Endothelial cell (in vitro differentiated cells): Measurements from ENCODE around the gene SERPINF2. TPM values are rescaled to one million over a fixed set of nuclear protein-coding genes. Genes with fewer than 3 reads are reported as not detected.
A peak's percentile ranks its signal among the peaks of the same experiment; 100 is the strongest.
"Not testable (repeated sequence)": the region's sequence is repeated elsewhere in the genome, so short reads cannot be mapped to it uniquely, and the experiment has no call there.

Experiments
- DNase-seq: peaks from one replicate; pipeline ENCODE4 v3.0.0; 2021; ENCODE audit warnings: low spot score
- H3K27ac Mint-ChIP-seq: one replicate; pipeline ENCODE4 v1.8.0; 2021; ENCODE audit warnings: mixed read lengths, inconsistent platforms; ENCODE audit not compliant: unreplicated experiment
- H3K27me3 Mint-ChIP-seq: one replicate; pipeline ENCODE4 v1.8.0; 2021; ENCODE audit warnings: mild to moderate bottlenecking, moderate library complexity, mixed read lengths, inconsistent platforms; ENCODE audit not compliant: unreplicated experiment
- H3K36me3 Mint-ChIP-seq: one replicate; pipeline ENCODE4 v1.8.0; 2021; ENCODE audit warnings: mild to moderate bottlenecking, low read depth, mixed read lengths, inconsistent platforms; ENCODE audit not compliant: unreplicated experiment
- H3K4me1 Mint-ChIP-seq: one replicate; pipeline ENCODE4 v1.8.0; 2021; ENCODE audit warnings: mild to moderate bottlenecking, mixed read lengths, inconsistent platforms; ENCODE audit not compliant: unreplicated experiment
- H3K4me3 Mint-ChIP-seq: one replicate; pipeline ENCODE4 v1.8.0; 2021; ENCODE audit warnings: mild to moderate bottlenecking, mixed read lengths, inconsistent platforms; ENCODE audit not compliant: unreplicated experiment
- H3K9me3 Mint-ChIP-seq: one replicate; pipeline ENCODE4 v1.8.0; 2021; ENCODE audit warnings: mixed read lengths, inconsistent platforms; ENCODE audit not compliant: unreplicated experiment
- total RNA-seq: library from RNA; stranded (reverse); fragmentation: NEBNext Ultra II Directional; extraction: Animal tissue kit (Norgen Biotek cat#: 25700); gene quantifications from one replicate; pipeline ENCODE4 v1.2.1, GENCODE V29; 2021; ENCODE audit not compliant: unreplicated experiment
- TF ChIP-seq, protein P1 (sequence below): fragments of 200-600 bp; sonication (generic); IDR thresholded peaks from one replicate; pipeline ENCODE4 v1.5.0; 2021; ENCODE audit warnings: antibody characterized with exemption; ENCODE audit not compliant: unreplicated experiment

SERPINF2 gene
- total RNA-seq, 1 donor from 2014 or later: 0.56 TPM

DNA sequence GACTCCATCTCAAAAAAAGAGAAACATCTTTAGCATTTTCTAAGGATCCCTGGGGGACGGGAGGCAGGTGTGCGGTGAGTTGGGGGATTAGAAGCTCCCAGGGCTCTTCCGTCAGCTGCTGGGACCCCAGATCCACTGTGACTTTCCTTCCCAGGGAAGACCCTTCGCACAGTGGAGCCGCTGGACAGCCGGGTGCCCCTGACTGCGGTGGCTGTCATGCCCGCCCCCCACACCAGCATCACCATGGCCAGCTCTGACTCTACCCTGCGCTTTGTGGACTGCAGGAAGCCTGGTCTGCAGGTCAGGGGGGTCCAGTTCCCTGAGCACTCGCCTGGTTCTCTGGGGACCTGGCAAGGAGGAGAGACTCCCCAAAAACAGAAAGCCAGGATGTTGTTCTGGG, 7.3 kb upstream of the SERPINF2 start:
- no peaks in the 10 kb centered on the region for H3K9me3 Mint-ChIP-seq
- no peak for DNase-seq
- no peak overlapping the region for H3K4me3 Mint-ChIP-seq
- peaks cover 12% of the 10 kb centered on the region for H3K36me3 Mint-ChIP-seq
- peaks cover 11% of the 10 kb centered on the region for H3K27me3 Mint-ChIP-seq
- TF ChIP-seq, protein P1, sequence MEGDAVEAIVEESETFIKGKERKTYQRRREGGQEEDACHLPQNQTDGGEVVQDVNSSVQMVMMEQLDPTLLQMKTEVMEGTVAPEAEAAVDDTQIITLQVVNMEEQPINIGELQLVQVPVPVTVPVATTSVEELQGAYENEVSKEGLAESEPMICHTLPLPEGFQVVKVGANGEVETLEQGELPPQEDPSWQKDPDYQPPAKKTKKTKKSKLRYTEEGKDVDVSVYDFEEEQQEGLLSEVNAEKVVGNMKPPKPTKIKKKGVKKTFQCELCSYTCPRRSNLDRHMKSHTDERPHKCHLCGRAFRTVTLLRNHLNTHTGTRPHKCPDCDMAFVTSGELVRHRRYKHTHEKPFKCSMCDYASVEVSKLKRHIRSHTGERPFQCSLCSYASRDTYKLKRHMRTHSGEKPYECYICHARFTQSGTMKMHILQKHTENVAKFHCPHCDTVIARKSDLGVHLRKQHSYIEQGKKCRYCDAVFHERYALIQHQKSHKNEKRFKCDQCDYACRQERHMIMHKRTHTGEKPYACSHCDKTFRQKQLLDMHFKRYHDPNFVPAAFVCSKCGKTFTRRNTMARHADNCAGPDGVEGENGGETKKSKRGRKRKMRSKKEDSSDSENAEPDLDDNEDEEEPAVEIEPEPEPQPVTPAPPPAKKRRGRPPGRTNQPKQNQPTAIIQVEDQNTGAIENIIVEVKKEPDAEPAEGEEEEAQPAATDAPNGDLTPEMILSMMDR: no peak
- H3K27ac Mint-ChIP-seq: no peak overlapping the region
- H3K4me1 Mint-ChIP-seq: no peaks in the 10 kb centered on the region

GRCh38 chr17:1735834-1736347, 6.8 kb upstream of the SERPINF2 start:
- H3K27ac Mint-ChIP-seq: no peak overlapping the region
- no peak for DNase-seq
- H3K27me3 Mint-ChIP-seq: peaks cover 11% of the 10 kb centered on the region
- H3K4me3 Mint-ChIP-seq: no peak overlapping the region
- peaks cover 12% of the 10 kb centered on the region for H3K36me3 Mint-ChIP-seq
- TF ChIP-seq, protein P1: no peak
- H3K4me1 Mint-ChIP-seq: no peaks in the 10 kb centered on the region
- no peaks in the 10 kb centered on the region for H3K9me3 Mint-ChIP-seq

GRCh38 chr17:1736348-1737281, 6.1 kb upstream of the SERPINF2 start:
- no peak for DNase-seq
- Mint-ChIP-seq H3K36me3 (peaks cover 12% of the 10 kb centered on the region), H3K4me1 (no peaks in the 10 kb centered on the region), H3K27ac (no peak overlapping the region), H3K27me3 (peaks cover 11% of the 10 kb centered on the region), H3K4me3 (peak overlapping the region; percentile 7), H3K9me3 (no peaks in the 10 kb centered on the region)
- TF ChIP-seq, protein P1: no peak

DNA sequence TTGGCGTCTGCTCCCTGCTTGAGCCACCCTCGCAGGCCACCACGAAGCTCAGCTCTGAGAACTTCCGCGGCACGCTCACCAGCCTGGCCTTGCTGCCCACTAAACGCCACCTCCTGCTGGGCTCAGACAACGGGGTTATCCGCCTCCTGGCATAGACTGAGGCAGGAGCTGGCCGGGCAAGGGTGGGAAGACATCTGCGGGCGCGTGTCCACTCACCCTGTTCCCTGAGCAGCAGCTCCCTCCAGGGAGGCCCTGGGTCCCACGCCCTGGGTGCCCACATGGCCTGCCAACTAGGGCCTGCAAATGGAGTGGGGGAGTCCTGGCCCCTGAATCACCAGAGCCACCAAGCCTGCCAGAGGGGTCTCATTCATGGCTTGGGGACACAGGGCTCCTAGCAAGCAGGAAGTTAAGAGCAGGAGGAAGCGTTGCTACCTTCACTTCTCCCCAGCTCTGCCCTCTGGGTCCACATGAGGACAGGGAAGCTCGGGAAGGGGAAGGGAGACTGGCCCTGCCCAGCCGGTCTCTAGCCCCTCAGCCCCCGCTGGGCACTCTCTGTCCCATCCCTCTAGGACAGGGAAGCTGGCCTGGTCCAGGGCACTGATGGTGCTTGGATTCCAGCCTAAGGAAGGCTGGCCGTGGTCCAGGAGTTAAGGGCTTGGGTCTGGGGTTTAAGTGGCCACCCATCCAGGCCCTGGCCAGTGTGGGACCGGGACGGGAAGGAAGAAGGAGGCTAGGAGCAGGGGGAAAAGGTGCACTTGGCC, 5.0 kb upstream of the SERPINF2 start:
- TF ChIP-seq, protein P1: no peak
- H3K4me3 Mint-ChIP-seq: no peak overlapping the region
- DNase-seq: no peak
- H3K27ac Mint-ChIP-seq: no peak overlapping the region
- H3K9me3 Mint-ChIP-seq: no peaks in the 10 kb centered on the region
- H3K27me3 Mint-ChIP-seq: peaks cover 11% of the 10 kb centered on the region
- no peaks in the 10 kb centered on the region for H3K4me1 Mint-ChIP-seq
- H3K36me3 Mint-ChIP-seq: peaks cover 12% of the 10 kb centered on the region

GRCh38 chr17:1741899-1742298, 772 bp upstream of the SERPINF2 start:
- not testable (repeated sequence) for H3K27ac Mint-ChIP-seq, H3K4me3 Mint-ChIP-seq, H3K4me1 Mint-ChIP-seq, DNase-seq, H3K9me3 Mint-ChIP-seq, H3K36me3 Mint-ChIP-seq
- peaks cover 12% of the 10 kb centered on the region for H3K27me3 Mint-ChIP-seq
